H1 (cell line): ENCODE measurements around the gene ELMO1. TPM values are rescaled to one million over a fixed set of nuclear protein-coding genes. Genes with fewer than 3 reads are reported as not detected.

Experiments
- CTCF ChIA-PET: fragments of 300-600 bp; sonication (Branson Sonifier 250); formaldehyde crosslinking; loops from one replicate; lab custom pipeline; 2021; ENCODE audit not compliant: partially characterized antibody; lab: Charles Lee
- POLR2A ChIA-PET: fragments of 300-600 bp; sonication (Branson Sonifier 250); formaldehyde crosslinking; loops from one replicate; lab custom pipeline; 2021; ENCODE audit warnings: inconsistent platforms; ENCODE audit not compliant: partially characterized antibody; lab: Charles Lee
- DNase-seq, 2 experiments: peaks; one replicate each; pipeline versions ENCODE4 v3.0.0 to v3.0.0-alpha.2; 2010 to 2022; ENCODE audit warnings: low spot score in 2 of 2, low read depth in 1 of 2, mixed read lengths in 1 of 2
- FAIRE-seq: peaks from 2 replicates; lab custom pipeline; 2011; peaks lifted over from hg19 to GRCh38; lab: Jason Lieb, UNC
- H2AFZ ChIP-seq: 2 replicates; pipeline ENCODE4 v1.8.1; 2012; ENCODE audit warnings: low read length, inconsistent platforms
- H2AK5ac ChIP-seq: 2 replicates; pipeline ENCODE4 v1.6.1; 2013; ENCODE audit warnings: low read depth, low read length
- H2BK120ac ChIP-seq: replicated peaks from 2 replicates; pipeline ENCODE3; 2013; ENCODE audit warnings: low read depth, low read length, inconsistent platforms
- H2BK12ac ChIP-seq: 2 replicates; pipeline ENCODE4 v1.6.1; 2013; ENCODE audit warnings: low read depth, low read length
- H2BK15ac ChIP-seq: 2 replicates; pipeline ENCODE4 v1.6.1; 2013; ENCODE audit warnings: low read length
- H2BK20ac ChIP-seq: 2 replicates; pipeline ENCODE4 v1.6.1; 2013; ENCODE audit warnings: low read length
- H2BK5ac ChIP-seq: 2 replicates; pipeline ENCODE4 v1.6.1; 2013; ENCODE audit warnings: low read depth, low read length
- H3K14ac ChIP-seq: 2 replicates; pipeline ENCODE4 v1.6.1; 2013; ENCODE audit warnings: inconsistent platforms; ENCODE audit not compliant: insufficient read length
- H3K18ac ChIP-seq: 2 replicates; pipeline ENCODE4 v1.6.1; 2013; ENCODE audit warnings: low read length; ENCODE audit errors: extremely low read depth
- H3K23ac ChIP-seq: 2 replicates; pipeline ENCODE4 v1.6.1; 2013; ENCODE audit warnings: inconsistent platforms; ENCODE audit not compliant: insufficient read length
- H3K23me2 ChIP-seq: 2 replicates; pipeline ENCODE4 v1.6.1; 2013; ENCODE audit warnings: low read depth, low read length
- H3K27ac ChIP-seq: 2 replicates; pipeline ENCODE4 v1.6.1; 2011; ENCODE audit warnings: low read depth, low read length, inconsistent platforms
- H3K27me3 ChIP-seq, 4 experiments: replicated peaks in 1 of 4; 1 replicate in 1 of 4; 2 replicates in 3 of 4; pipeline versions ENCODE4 v1.6.1 to v1.8.1; 2011 to 2013; ENCODE audit warnings: low read length in 3 of 4, mild to moderate bottlenecking in 3 of 4, inconsistent platforms in 2 of 4, mixed read lengths in 2 of 4, moderate library complexity in 1 of 4; ENCODE audit not compliant: control insufficient read depth in 3 of 4, insufficient read depth in 3 of 4; ENCODE audit errors: extremely low read depth in 1 of 4
- H3K36me3 ChIP-seq, 4 experiments: 2 replicates each; pipeline versions ENCODE4 v1.6.1 to v1.8.1; 2011 to 2013; ENCODE audit warnings: mild to moderate bottlenecking in 4 of 4, low read length in 3 of 4, moderate library complexity in 2 of 4, control low read depth in 1 of 4, inconsistent platforms in 1 of 4; ENCODE audit not compliant: insufficient read depth in 4 of 4, control insufficient read depth in 2 of 4
- H3K4ac ChIP-seq: replicated peaks from 2 replicates; pipeline ENCODE3; 2013; ENCODE audit warnings: low read length, low read depth, mixed read lengths, inconsistent platforms; ENCODE audit not compliant: insufficient read length
- H3K4me1 ChIP-seq, 4 experiments: replicated peaks in 1 of 4; 1 replicate in 1 of 4; 2 replicates in 3 of 4; pipeline versions ENCODE4 v1.6.1 to v1.8.1; 2011 to 2013; ENCODE audit warnings: low read length in 3 of 4, inconsistent platforms in 2 of 4, mixed read lengths in 1 of 4; ENCODE audit not compliant: insufficient read depth in 4 of 4, control insufficient read depth in 3 of 4
- H3K4me2 ChIP-seq, 2 experiments: 2 replicates each; pipeline versions ENCODE4 v1.6.1 to v1.8.1; 2011 to 2013; ENCODE audit warnings: low read depth in 2 of 2, low read length in 2 of 2, control low read depth in 1 of 2, inconsistent platforms in 1 of 2, mild to moderate bottlenecking in 1 of 2; ENCODE audit not compliant: insufficient read depth in 1 of 2
- H3K4me3 ChIP-seq, 4 experiments: fragments of 200-600, 300-600 bp in 1 of 4; sonication (generic), shearing (Covaris generic), sonication (Bioruptor Twin) in 1 of 4; 2 replicates each; pipeline versions ENCODE4 v1.5.1 to v1.8.1; 2011 to 2016; ENCODE audit warnings: low read length in 4 of 4, low read depth in 3 of 4, control low read depth in 2 of 4, inconsistent platforms in 2 of 4, mild to moderate bottlenecking in 2 of 4, mixed read lengths in 1 of 4, moderate library complexity in 1 of 4; ENCODE audit not compliant: insufficient read depth in 2 of 4; ENCODE audit errors: extremely low read depth in 1 of 4
- H3K56ac ChIP-seq: replicated peaks from 2 replicates; pipeline ENCODE3; 2013; ENCODE audit warnings: low read depth, mild to moderate bottlenecking, mixed read lengths, low read length, inconsistent platforms; ENCODE audit not compliant: insufficient read length
- H3K79me1 ChIP-seq: 2 replicates; pipeline ENCODE4 v1.6.1; 2013; ENCODE audit warnings: low read depth, low read length, control low read depth
- H3K79me2 ChIP-seq, 2 experiments: 2 replicates each; pipeline versions ENCODE4 v1.6.1 to v1.8.1; 2012 to 2013; ENCODE audit warnings: low read length in 2 of 2, mild to moderate bottlenecking in 2 of 2, inconsistent platforms in 1 of 2; ENCODE audit not compliant: insufficient read depth in 2 of 2, control insufficient read depth in 1 of 2
- H3K9ac ChIP-seq, 4 experiments: replicated peaks in 1 of 4; 1 replicate in 1 of 4; 2 replicates in 3 of 4; pipeline versions ENCODE4 v1.6.1 to v1.8.1; 2011 to 2013; ENCODE audit warnings: low read depth in 3 of 4, low read length in 3 of 4, control low read depth in 2 of 4, mild to moderate bottlenecking in 2 of 4, moderate library complexity in 2 of 4, inconsistent platforms in 1 of 4; ENCODE audit errors: extremely low read depth in 1 of 4
- H3K9me3 ChIP-seq, 2 experiments: 2 replicates each; pipeline versions ENCODE4 v1.6.1 to v1.8.1; 2012 to 2013; ENCODE audit warnings: mild to moderate bottlenecking in 2 of 2, moderate library complexity in 2 of 2, control low read depth in 1 of 2, inconsistent platforms in 1 of 2, low read depth in 1 of 2, low read length in 1 of 2, mixed read lengths in 1 of 2; ENCODE audit not compliant: insufficient read depth in 2 of 2
- H4K20me1 ChIP-seq, 2 experiments: replicated peaks in 1 of 2; 2 replicates each; pipeline versions ENCODE3 to v1.8.1; 2011 to 2013; ENCODE audit warnings: inconsistent platforms in 2 of 2, low read length in 2 of 2, mild to moderate bottlenecking in 1 of 2; ENCODE audit not compliant: insufficient read depth in 2 of 2, control insufficient read depth in 1 of 2
- H4K5ac ChIP-seq: 2 replicates; pipeline ENCODE4 v1.6.1; 2013; ENCODE audit warnings: low read length, low read depth, mixed read lengths, inconsistent platforms; ENCODE audit not compliant: insufficient read length
- H4K8ac ChIP-seq: 2 replicates; pipeline ENCODE4 v1.8.0; 2013; ENCODE audit warnings: mild to moderate bottlenecking, moderate library complexity, low read length, inconsistent platforms; ENCODE audit not compliant: insufficient read depth; ENCODE audit errors: extremely low read depth
- H4K91ac ChIP-seq: replicated peaks from 2 replicates; pipeline ENCODE3; 2013; ENCODE audit warnings: low read length, mixed read lengths, inconsistent platforms; ENCODE audit not compliant: insufficient read length
- ASH2L ChIP-seq: fragments of 200-600, 300-600 bp; sonication (generic); IDR thresholded peaks from one replicate; pipeline ENCODE4 v1.7.1; 2017; ENCODE audit warnings: low read length
- HDAC6 ChIP-seq: IDR thresholded peaks from one replicate; pipeline ENCODE4 v1.7.1; 2012; ENCODE audit warnings: low read depth, mild to moderate bottlenecking, inconsistent platforms, low read length, moderate library complexity
- JUN ChIP-seq: IDR thresholded peaks from 2 replicates; pipeline ENCODE4 v1.6.1; 2011; ENCODE audit warnings: low read depth, mild to moderate bottlenecking, improper control_type of control experiment, low read length
- JUND ChIP-seq: IDR thresholded peaks from 2 replicates; pipeline ENCODE4 v1.6.1; 2011; ENCODE audit warnings: mild to moderate bottlenecking, improper control_type of control experiment, low read length
- MAX ChIP-seq: IDR thresholded peaks from 2 replicates; pipeline ENCODE4 v1.6.1; 2012; ENCODE audit warnings: inconsistent platforms
- PHF8 ChIP-seq: fragments of 200-600 bp; sonication (generic); conservative IDR thresholded peaks from 2 replicates; pipeline ENCODE4 v1.7.1; 2012; ENCODE audit warnings: low read depth, mild to moderate bottlenecking, inconsistent platforms, low read length, moderate library complexity
- ZNF274 ChIP-seq: IDR thresholded peaks from 2 replicates; pipeline ENCODE4 v1.7.0; 2012; ENCODE audit warnings: low read length, borderline replicate concordance; ENCODE audit errors: extremely low read depth
- WGBS, 2 experiments: shearing (Covaris generic) in 1 of 2; methylation state at CpG; one replicate each; pipeline versions ENCODE4 v1.1.6 to v1.1.7; 2013 to 2015; ENCODE audit warnings: low lambda C conversion rate in 2 of 2, mixed read lengths in 2 of 2, inconsistent platforms in 1 of 2, low coverage in 1 of 2, missing lambda C conversion rate in 1 of 2; ENCODE audit not compliant: insufficient replicate concordance in 2 of 2, insufficient coverage in 1 of 2, insufficient read length in 1 of 2; ENCODE audit errors: extremely low coverage in 1 of 2, missing lambda C conversion rate in 1 of 2; 5-methylcytosine and 5-hydroxymethylcytosine counted together
- polyA plus RNA-seq, 7 experiments: library from polyadenylated mRNA; depleted of rRNA in 3 of 7; stranded (reverse) in 5 of 7; unstranded in 2 of 7; fragments of >200 nt in 5 of 7; fragments of 200-250 nt in 2 of 7; gene quantifications; 1 replicate in 5 of 7; 2 replicates in 1 of 7; 4 replicates in 1 of 7; pipeline versions ENCODE4 v1.2.1 to v1.2.3, GENCODE V29; 2011 to 2013; ENCODE audit warnings: missing spikeins in 2 of 7, mixed read lengths in 2 of 7
- total RNA-seq: library from RNA; stranded (reverse); fragmentation: NEBNext Ultra II Directional; extraction: Animal tissue kit (Norgen Biotek cat#: 25700); gene quantifications from 2 replicates; pipeline ENCODE4 v1.2.1, GENCODE V29; 2021

Gene ELMO1
- total and polyA plus RNA-seq, 2 of the 8 experiments (the other 6 are each of a cell fraction or from before 2014, with no cell fraction given): 18.4 to 21.0 TPM

GRCh38 chr7:37117292-37117691, 331.4 kb downstream of the ELMO1 start:
- Histone ChIP-seq H2BK20ac (peak overlapping the region; percentile 66; the same call in 1 of the 2 replicates), H2AK5ac (no peak overlapping the region), H3K9ac (no peak overlapping the region), H3K23me2 (no peaks in the 10 kb centered on the region), H3K27me3 (no peaks in the 10 kb centered on the region), H3K4ac (no peak overlapping the region), H3K4me1 (peaks cover 0 to 15% (median 2%) of the 10 kb centered on the region in 4 experiments; a peak in 3 of 7 replicates), H2AFZ (no peak overlapping the region), H4K91ac (no peak overlapping the region), H4K20me1 (no peaks in the 10 kb centered on the region), H3K36me3 (no peaks in the 10 kb centered on the region), H2BK15ac (no peak overlapping the region), H3K79me1 (no peaks in the 10 kb centered on the region), H4K8ac (no peak overlapping the region), H2BK12ac (peak overlapping the region; percentile 79; the same call in 1 of the 2 replicates), H2BK5ac (peak overlapping the region; percentile 72), H3K27ac (no peak overlapping the region), H3K56ac (no peak overlapping the region), H3K79me2 (no peaks in the 10 kb centered on the region), H3K4me3 (no peak overlapping the region), H3K4me2 (peak overlapping the region in 1 of 2 experiments; percentile 21; a peak in 1 of 4 replicates), H3K14ac (no peak overlapping the region), H4K5ac (no peak overlapping the region), H2BK120ac (no peak overlapping the region), H3K18ac (no peak overlapping the region), H3K23ac (no peak overlapping the region), H3K9me3 (peaks cover 5 to 7% of the 10 kb centered on the region in 2 experiments; a peak in 3 of 4 replicates)
- DNase-seq (peak in 1 of 2 experiments; percentile 58), FAIRE-seq (peak; percentile 69)
- no peak for TF ChIP-seq ZNF274
- no peak for TF ChIP-seq PHF8
- no peak for TF ChIP-seq ASH2L
- TF ChIP-seq HDAC6: no peak
- TF ChIP-seq MAX: 0 out of 2 replicates have a peak, but pooled peaks have one; percentile 18
- TF ChIP-seq JUN: peak; percentile 80; the same call in 1 of the 2 replicates
- peak; percentile 79 for TF ChIP-seq JUND
- POLR2A ChIA-PET: no interaction called here
- WGBS, 2 experiments: 55% methylated on average over 4 of the region's 4 CpGs; no CpG with 5 or more reads in 1 of the 2 experiments
- CTCF ChIA-PET: interaction anchor here (1.1 to 1.6 kb wide), 6 partner anchors 11 to 130 kb away, joined by 3 to 5 read pairs (median 4); no protein-coding TSS in a partner anchor
